Glomerular visceral epithelial cell (primary cell): Measurements from ENCODE around the gene ASRGL1.

ENCODE experiments used
- DNase-seq: peaks from one replicate; pipeline ENCODE4 v3.0.0-alpha.2; 2016; ENCODE audit errors: extremely low spot score

Gene ASRGL1

GRCh38 chr11:62413060-62413696 is 75.9 kb downstream of the ASRGL1 start:
- no peak for DNase-seq

GRCh38 chr11:62416596-62416995 is 79.3 kb downstream of the ASRGL1 start:
- no peak for DNase-seq

GRCh38 chr11:62418136-62418535 is 80.9 kb downstream of the ASRGL1 start:
- DNase-seq = no peak

GRCh38 chr11:62418733-62419132 is 81.5 kb downstream of the ASRGL1 start, which contains the start of gene SCGB1A1:
TSS of gene SCGB1A1 (plus strand) at chr11:62419033. CDS start at chr11:62419096, 63 bp downstream.
- no peak for DNase-seq

- no peak for DNase-seq
These were observed 82.2 kb downstream of the ASRGL1 start for GRCh38 chr11:62419314-62419929.

GRCh38 chr11:62419943-62420342 is 82.7 kb downstream of the ASRGL1 start:
- DNase-seq = no peak

- no peak for DNase-seq
These were observed 83.6 kb downstream of the ASRGL1 start for GRCh38 chr11:62420882-62421281.

- no peak for DNase-seq
These were observed 84.7 kb downstream of the ASRGL1 start for GRCh38 chr11:62421996-62422395.

- no peak for DNase-seq
These were observed 85.8 kb downstream of the ASRGL1 start for GRCh38 chr11:62423012-62423411.

- DNase-seq = peak; percentile 41
These were observed 90.5 kb downstream of the ASRGL1 start for GRCh38 chr11:62427630-62428233.

- DNase-seq = no peak
These were observed 91.8 kb downstream of the ASRGL1 start for GRCh38 chr11:62428871-62429560.

- DNase-seq = no peak
These were observed 93.2 kb downstream of the ASRGL1 start for GRCh38 chr11:62430425-62430824.

GRCh38 chr11:62431171-62431901 is 94.1 kb downstream of the ASRGL1 start:
- DNase-seq = peak; percentile 64

GRCh38 chr11:62432695-62433094 is 95.4 kb downstream of the ASRGL1 start:
- peak; percentile 71 for DNase-seq

- peak; percentile 77 for DNase-seq
These were observed 96.1 kb downstream of the ASRGL1 start for GRCh38 chr11:62433141-62433903.

GRCh38 chr11:62433904-62434276 is 96.6 kb downstream of the ASRGL1 start:
- DNase-seq = no peak

GRCh38 chr11:62435846-62436660 is 98.8 kb downstream of the ASRGL1 start:
- no peak for DNase-seq

- no peak for DNase-seq
These were observed 100.4 kb downstream of the ASRGL1 start for GRCh38 chr11:62437616-62438015.

GRCh38 chr11:62438641-62439040 is 101.4 kb downstream of the ASRGL1 start:
- no peak for DNase-seq
